ENCODE data around the gene MAPK11. TPM values are rescaled to one million over a fixed set of nuclear protein-coding genes. Genes with fewer than 3 reads are reported as not detected.

Gene MAPK11
- total RNA-seq, 4 donors from 2014 or later: 0.65 to 8.1 (median 2.9) TPM

- intact Hi-C loops (cut with DNase I; ENCODE audit: low total_unique reads): no loop called here
- no peak for DNase-seq (ENCODE audit: low spot score in 2 of 2)
- TF ChIP-seq CTCF (IDR thresholded peaks at IDR 0.05): no peak
- no peak for TF ChIP-seq POLR2A (IDR thresholded peaks at IDR 0.05)
- WGBS, 2 donors: 93 to 94% methylated on average over 47 of the region's 47 CpGs
- no peak overlapping the region for H3K4me3 ChIP-seq (ENCODE audit: low read depth, poor library complexity, severe bottlenecking)
Observed at GRCh38 chr22:50280708-50281383, 10.7 kb upstream of the MAPK11 start.

- intact Hi-C loops (cut with DNase I; ENCODE audit: low total_unique reads): no loop called here
- TF ChIP-seq CTCF (IDR thresholded peaks at IDR 0.05) (no peak), POLR2A (IDR thresholded peaks at IDR 0.05) (no peak)
- 92 to 93% methylated on average over 37 of the region's 38 CpGs for WGBS, 2 donors
- no peak overlapping the region for H3K4me3 ChIP-seq (ENCODE audit: low read depth, poor library complexity, severe bottlenecking)
- no peak for DNase-seq (ENCODE audit: low spot score in 2 of 2)
Observed at GRCh38 chr22:50280022-50280707, 10.0 kb upstream of the MAPK11 start.

- WGBS, 2 donors: 84 to 91% methylated on average over 23 to 30 of the region's 30 CpGs
- intact Hi-C loops (cut with DNase I; ENCODE audit: low total_unique reads): loop anchor here (10.0 kb wide), 1 partner anchor 46 kb away; the partner anchor contains the start of gene DENND6B
- DNase-seq (ENCODE audit: low spot score in 2 of 2): no peak
- H3K4me3 ChIP-seq (ENCODE audit: low read depth, poor library complexity, severe bottlenecking): no peak overlapping the region
- TF ChIP-seq POLR2A (IDR thresholded peaks at IDR 0.05) (no peak), CTCF (IDR thresholded peaks at IDR 0.05) (no peak)
Observed at GRCh38 chr22:50278956-50279619, 8.9 kb upstream of the MAPK11 start.

- WGBS, 2 donors: 95 to 97% methylated on average over 10 to 20 of the region's 21 CpGs
- no peak overlapping the region for H3K4me3 ChIP-seq (ENCODE audit: low read depth, poor library complexity, severe bottlenecking)
- intact Hi-C loops (cut with DNase I; ENCODE audit: low total_unique reads): loop anchor here (10.0 kb wide), 1 partner anchor 46 kb away; the partner anchor contains the start of gene DENND6B
- no peak for DNase-seq (ENCODE audit: low spot score in 2 of 2)
- TF ChIP-seq CTCF (IDR thresholded peaks at IDR 0.05): no peak
Observed at GRCh38 chr22:50278461-50278860, 8.3 kb upstream of the MAPK11 start.

GRCh38 chr22:50277761-50278160, 7.6 kb upstream of the MAPK11 start:
- no peak overlapping the region for H3K4me3 ChIP-seq (ENCODE audit: low read depth, poor library complexity, severe bottlenecking)
- intact Hi-C loops (cut with DNase I; ENCODE audit: low total_unique reads): loop anchor here (10.0 kb wide), 1 partner anchor 47 kb away; the partner anchor contains the start of gene DENND6B
- DNase-seq (ENCODE audit: low spot score in 2 of 2): no peak
- 76 to 77% methylated on average over 22 to 25 of the region's 25 CpGs for WGBS, 2 donors
- no peak for TF ChIP-seq CTCF (IDR thresholded peaks at IDR 0.05)

Data from lower leg skin (tissue), 4 donors.